HEK293 (cell line): Measurements from ENCODE around the gene UPP2.

Source experiments
- CTCF ChIA-PET: fragments of 350-600 bp; formaldehyde crosslinking; extraction: SDS; loops from one replicate; lab custom pipeline; 2021; ENCODE audit warnings: antibody characterized with exemption; lab: Yijun Ruan, JAX
- POLR2A ChIA-PET: fragments of 300-600 bp; formaldehyde crosslinking; extraction: SDS; loops from one replicate; lab custom pipeline; 2020; ENCODE audit warnings: antibody characterized with exemption, inconsistent platforms; lab: Yijun Ruan, JAX
- H3K27ac ChIP-seq: fragments of 200-500 bp; sonication (Bioruptor generic); 2 replicates; pipeline ENCODE4 v1.5.1; 2014; ENCODE audit warnings: low read depth, low read length, control low read depth, inconsistent platforms; ENCODE audit errors: extremely low read depth
- H3K36me3 ChIP-seq, 2 experiments: fragments of 200-500 bp in 1 of 2; sonication (Bioruptor generic) in 1 of 2; 1 replicate in 1 of 2; 2 replicates in 1 of 2; pipeline ENCODE4 v1.5.1; 2014 to 2017; ENCODE audit warnings: inconsistent platforms in 2 of 2, low read length in 2 of 2; ENCODE audit not compliant: control insufficient read depth in 2 of 2, insufficient read depth in 1 of 2
- H3K4me1 ChIP-seq: fragments of 200-500 bp; sonication (Bioruptor generic); 2 replicates; pipeline ENCODE4 v1.5.1; 2014; ENCODE audit warnings: mild to moderate bottlenecking, low read length, inconsistent platforms; ENCODE audit not compliant: control insufficient read depth, insufficient read depth
- H3K4me3 ChIP-seq: 2 replicates; pipeline ENCODE4 v1.5.1; 2011; ENCODE audit warnings: low read depth, mild to moderate bottlenecking, control low read depth, low read length, moderate library complexity
- H3K9me3 ChIP-seq: fragments of 200-500 bp; sonication (Bioruptor generic); 2 replicates; pipeline ENCODE4 v1.5.1; 2014; ENCODE audit warnings: low read depth, low read length, inconsistent platforms; ENCODE audit not compliant: control insufficient read depth, insufficient read depth
- GLI2 ChIP-seq: fragments of 450-650 bp; formaldehyde crosslinking; IDR thresholded peaks from 2 replicates; pipeline ENCODE4; 2017; ENCODE audit warnings: missing biosample characterization, missing genetic modification characterization, low read depth, borderline replicate concordance
- KLF9 ChIP-seq: fragments of 450-650 bp; formaldehyde crosslinking; IDR thresholded peaks from 2 replicates; pipeline ENCODE4 v1.5.1; 2016; ENCODE audit warnings: missing biosample characterization, missing genetic modification characterization, low read depth
- PATZ1 ChIP-seq: fragments of 450-650 bp; formaldehyde crosslinking; IDR thresholded peaks from 2 replicates; pipeline ENCODE4 v1.5.1; 2016; ENCODE audit warnings: missing biosample characterization, missing genetic modification characterization
- RBAK ChIP-seq: fragments of 450-650 bp; formaldehyde crosslinking; IDR thresholded peaks from 2 replicates; pipeline ENCODE4 v1.5.1; 2016; ENCODE audit warnings: missing biosample characterization, missing genetic modification characterization
- ZNF169 ChIP-seq: fragments of 450-650 bp; formaldehyde crosslinking; IDR thresholded peaks from 2 replicates; pipeline ENCODE4 v1.5.1; 2016; ENCODE audit warnings: missing biosample characterization, missing genetic modification characterization
- ZNF184 ChIP-seq: fragments of 450-650 bp; IDR thresholded peaks from 2 replicates; pipeline ENCODE4 v1.5.1; 2018; ENCODE audit warnings: missing biosample characterization, mild to moderate bottlenecking, missing genetic modification characterization
- ZNF2 ChIP-seq: fragments of 450-650 bp; formaldehyde crosslinking; IDR thresholded peaks from 2 replicates; pipeline ENCODE4 v1.5.1; 2016; ENCODE audit warnings: missing biosample characterization, missing genetic modification characterization
- ZNF211 ChIP-seq: fragments of 450-650 bp; formaldehyde crosslinking; IDR thresholded peaks from 2 replicates; pipeline ENCODE4 v1.5.1; 2016; ENCODE audit warnings: low read depth, missing biosample characterization, missing genetic modification characterization
- ZNF221 ChIP-seq: fragments of 450-650 bp; formaldehyde crosslinking; IDR thresholded peaks from 2 replicates; pipeline ENCODE4 v1.5.1; 2017; ENCODE audit warnings: missing biosample characterization, missing genetic modification characterization, borderline replicate concordance
- ZNF24 ChIP-seq: fragments of 450-650 bp; formaldehyde crosslinking; IDR thresholded peaks from 2 replicates; pipeline ENCODE4 v1.5.1; 2016; ENCODE audit warnings: missing biosample characterization, missing genetic modification characterization
- ZNF302 ChIP-seq: fragments of 450-650 bp; formaldehyde crosslinking; IDR thresholded peaks from 2 replicates; pipeline ENCODE4 v1.5.1; 2016; ENCODE audit warnings: missing biosample characterization, missing genetic modification characterization, low read depth
- ZNF311 ChIP-seq: fragments of 450-650 bp; formaldehyde crosslinking; IDR thresholded peaks from 2 replicates; pipeline ENCODE4 v1.5.1; 2017; ENCODE audit warnings: missing biosample characterization, missing genetic modification characterization, borderline replicate concordance
- ZNF426 ChIP-seq: fragments of 450-650 bp; formaldehyde crosslinking; IDR thresholded peaks from 2 replicates; pipeline ENCODE4 v1.5.1; 2017; ENCODE audit warnings: missing biosample characterization, missing genetic modification characterization, mild to moderate bottlenecking, inconsistent platforms, moderate library complexity
- ZNF433 ChIP-seq: fragments of 450-650 bp; formaldehyde crosslinking; IDR thresholded peaks from 2 replicates; pipeline ENCODE4 v1.5.1; 2016; ENCODE audit warnings: missing biosample characterization, missing genetic modification characterization, low read depth
- ZNF510 ChIP-seq: fragments of 450-650 bp; formaldehyde crosslinking; IDR thresholded peaks from 2 replicates; pipeline ENCODE4 v1.5.1; 2018; ENCODE audit warnings: mild to moderate bottlenecking, missing genetic modification characterization, missing biosample characterization; ENCODE audit not compliant: insufficient replicate concordance
- ZNF549 ChIP-seq: fragments of 450-650 bp; IDR thresholded peaks from 2 replicates; pipeline ENCODE4 v1.5.1; 2018; ENCODE audit warnings: missing biosample characterization, missing genetic modification characterization, mild to moderate bottlenecking, inconsistent platforms, moderate library complexity
- ZNF555 ChIP-seq: fragments of 450-650 bp; formaldehyde crosslinking; conservative IDR thresholded peaks from 2 replicates; pipeline ENCODE4 v1.5.1; 2017; ENCODE audit warnings: missing biosample characterization, mild to moderate bottlenecking, missing genetic modification characterization, inconsistent platforms
- ZNF561 ChIP-seq: fragments of 450-650 bp; IDR thresholded peaks from 2 replicates; pipeline ENCODE4 v1.5.1; 2018; ENCODE audit warnings: missing biosample characterization, missing genetic modification characterization, borderline replicate concordance
- ZNF654 ChIP-seq: fragments of 450-650 bp; formaldehyde crosslinking; IDR thresholded peaks from 2 replicates; pipeline ENCODE4 v1.5.1; 2016; ENCODE audit warnings: low read depth, missing biosample characterization, missing genetic modification characterization
- ZNF660 ChIP-seq: fragments of 450-650 bp; IDR thresholded peaks from 2 replicates; pipeline ENCODE4 v1.5.1; 2018; ENCODE audit warnings: missing biosample characterization, mild to moderate bottlenecking, missing genetic modification characterization
- ZNF791 ChIP-seq: fragments of 450-650 bp; formaldehyde crosslinking; IDR thresholded peaks from 2 replicates; pipeline ENCODE4 v1.5.1; 2016; ENCODE audit warnings: missing biosample characterization, missing genetic modification characterization
- ZNF843 ChIP-seq: fragments of 450-650 bp; formaldehyde crosslinking; IDR thresholded peaks from 2 replicates; pipeline ENCODE4 v1.5.1; 2016; ENCODE audit warnings: missing biosample characterization, missing genetic modification characterization
- ZSCAN5A ChIP-seq: fragments of 450-650 bp; formaldehyde crosslinking; IDR thresholded peaks from 2 replicates; pipeline ENCODE4 v1.5.1; 2016; ENCODE audit warnings: missing biosample characterization, missing genetic modification characterization
- TF ChIP-seq, protein P1 (sequence below): fragments of 450-650 bp; formaldehyde crosslinking; IDR thresholded peaks from 2 replicates; pipeline ENCODE4 v1.5.1; 2017; ENCODE audit warnings: missing biosample characterization, missing genetic modification characterization

Gene UPP2

GRCh38 chr2:158120102-158120501 is 18.4 kb downstream of the UPP2 start:
- ChIA-PET POLR2A (no interaction called here), CTCF (interaction anchor here (0.6 to 2.4 kb wide), 5 partner anchors 52 to 634 kb away, joined by 3 to 8 read pairs (median 3); no protein-coding TSS in a partner anchor)
- H3K4me1 ChIP-seq = no peaks in the 10 kb centered on the region
- no peak overlapping the region for H3K27ac ChIP-seq
- no peak for TF ChIP-seq ZNF654 (tag by site-specific recombination)
- no peak for TF ChIP-seq ZNF184 (tag by site-specific recombination)
- no peak for TF ChIP-seq ZNF555
- TF ChIP-seq KLF9 (tag by site-specific recombination) = no peak
- TF ChIP-seq PATZ1 (tag by site-specific recombination) = no peak
- no peak for TF ChIP-seq ZNF660 (tag by site-specific recombination)
- no peak for TF ChIP-seq RBAK (tag by site-specific recombination)
- TF ChIP-seq GLI2 (tag by site-specific recombination) = no peak
- no peak for TF ChIP-seq ZNF433
- TF ChIP-seq ZNF169 (tag by site-specific recombination) = no peak
- TF ChIP-seq ZNF302 = no peak
- TF ChIP-seq ZNF311 (tag by site-specific recombination) = no peak
- no peak for TF ChIP-seq ZNF426 (tag by site-specific recombination)
- TF ChIP-seq ZNF510 = no peak
- no peak for TF ChIP-seq ZNF2 (tag by site-specific recombination)
- TF ChIP-seq ZNF561 (tag by site-specific recombination) = no peak
- no peak for TF ChIP-seq ZNF843 (tag by site-specific recombination)
- no peak for TF ChIP-seq ZSCAN5A
- TF ChIP-seq ZNF24 = no peak
- H3K9me3 ChIP-seq = no peaks in the 10 kb centered on the region
- no peaks in the 10 kb centered on the region for H3K36me3 ChIP-seq
- no peak overlapping the region for H3K4me3 ChIP-seq

DNA sequence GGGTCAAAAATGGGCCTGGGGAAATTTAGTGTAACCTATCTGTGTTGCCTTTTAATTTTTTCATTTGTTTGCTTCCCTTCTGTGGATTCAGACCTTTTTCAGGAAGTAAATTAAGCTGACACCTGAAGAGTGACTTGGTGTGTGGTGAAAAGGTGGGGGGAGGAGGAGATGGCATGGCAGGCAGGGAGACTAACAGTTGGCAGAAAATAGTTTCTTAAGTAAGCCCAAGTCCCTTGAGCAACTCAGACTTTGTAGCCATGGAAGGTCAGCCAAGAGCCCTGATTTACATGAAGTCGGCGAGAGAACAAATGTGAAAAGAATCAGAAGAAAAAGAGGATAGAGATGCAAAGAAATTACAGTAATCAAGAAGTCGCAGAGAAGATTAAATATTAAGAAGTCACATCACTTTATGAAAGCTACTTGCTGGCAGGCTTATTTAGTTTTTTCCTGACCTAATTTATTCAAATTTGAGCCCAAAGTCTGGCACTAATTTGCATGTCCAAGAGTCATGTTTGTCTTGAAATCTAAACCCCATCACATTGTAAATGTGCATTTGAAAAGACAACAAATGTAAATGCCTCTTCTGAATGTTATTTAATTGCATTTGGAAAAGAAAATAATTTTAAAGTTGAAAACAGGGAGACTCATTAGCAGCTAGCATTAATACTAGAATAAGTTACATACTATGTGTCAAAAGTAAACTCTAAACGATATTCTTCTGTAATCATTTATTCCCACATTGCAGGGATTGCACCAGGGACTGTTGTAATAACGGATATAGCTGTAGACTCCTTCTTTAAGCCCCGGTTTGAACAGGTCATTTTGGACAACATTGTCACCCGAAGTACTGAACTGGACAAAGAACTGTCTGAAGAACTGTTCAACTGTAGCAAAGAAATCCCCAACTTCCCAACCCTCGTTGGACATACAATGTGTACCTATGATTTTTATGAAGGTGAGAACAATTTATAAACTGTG is 19.3 kb downstream of the UPP2 start:
- POLR2A ChIA-PET = no interaction called here
- Histone ChIP-seq H3K4me3 (no peak overlapping the region), H3K4me1 (no peaks in the 10 kb centered on the region), H3K9me3 (no peaks in the 10 kb centered on the region), H3K27ac (no peak overlapping the region), H3K36me3 (no peaks in the 10 kb centered on the region)
- no peak for TF ChIP-seq ZNF221 (tag by site-specific recombination)
- TF ChIP-seq ZNF211 (tag by site-specific recombination) = no peak
- TF ChIP-seq ZNF791 (tag by site-specific recombination) = no peak
- TF ChIP-seq, protein P1, sequence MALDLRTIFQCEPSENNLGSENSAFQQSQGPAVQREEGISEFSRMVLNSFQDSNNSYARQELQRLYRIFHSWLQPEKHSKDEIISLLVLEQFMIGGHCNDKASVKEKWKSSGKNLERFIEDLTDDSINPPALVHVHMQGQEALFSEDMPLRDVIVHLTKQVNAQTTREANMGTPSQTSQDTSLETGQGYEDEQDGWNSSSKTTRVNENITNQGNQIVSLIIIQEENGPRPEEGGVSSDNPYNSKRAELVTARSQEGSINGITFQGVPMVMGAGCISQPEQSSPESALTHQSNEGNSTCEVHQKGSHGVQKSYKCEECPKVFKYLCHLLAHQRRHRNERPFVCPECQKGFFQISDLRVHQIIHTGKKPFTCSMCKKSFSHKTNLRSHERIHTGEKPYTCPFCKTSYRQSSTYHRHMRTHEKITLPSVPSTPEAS (tag by site-specific recombination) = no peak
- TF ChIP-seq ZNF549 = no peak
- CTCF ChIA-PET = interaction anchor here (0.6 to 2.4 kb wide), 5 partner anchors 52 to 633 kb away, joined by 3 to 8 read pairs (median 3); no protein-coding TSS in a partner anchor
